ENCODE measurements around the gene STXBP3. TPM values are rescaled to one million over a fixed set of nuclear protein-coding genes. Genes with fewer than 3 reads are reported as not detected.

Gene STXBP3
- total RNA-seq, 1 experiment from 2014 or later = 34.1 TPM

- Histone ChIP-seq H4K91ac (ENCODE audit: insufficient read length, low read depth, low read length) (no peak overlapping the region), H4K8ac (replicated peaks; ENCODE audit: insufficient read length, low read depth, low read length) (no peak overlapping the region), H2AK5ac (ENCODE audit: insufficient read length, low read length) (no peak overlapping the region), H3K9me3 (ENCODE audit: control insufficient read depth, low read depth, low read length) (no peaks in the 10 kb centered on the region), H3K18ac (ENCODE audit: insufficient read length, low read depth, low read length) (no peak overlapping the region), H2AFZ (ENCODE audit: low read length) (no peak overlapping the region), H3K4ac (ENCODE audit: low read depth, low read length) (no peak overlapping the region), H3T11ph (ENCODE audit: low read length) (no peak overlapping the region), H2BK120ac (ENCODE audit: low read depth, low read length, poor library complexity, severe bottlenecking) (no peak overlapping the region), H4K20me1 (ENCODE audit: control insufficient read depth, insufficient read depth, insufficient read length) (no peaks in the 10 kb centered on the region), H3K27me3 (ENCODE audit: insufficient read depth, low read length) (no peaks in the 10 kb centered on the region), H3K23ac (ENCODE audit: insufficient read length, low read depth, low read length) (no peak overlapping the region), H3K9ac (ENCODE audit: extremely low read depth, insufficient read length, low read length) (no peak overlapping the region), H3K4me1 (ENCODE audit: insufficient read depth, low read length) (no peaks in the 10 kb centered on the region), H2BK5ac (ENCODE audit: insufficient read length, low read length) (no peak overlapping the region), H3K27ac (ENCODE audit: insufficient read length, low read depth, low read length) (no peak overlapping the region), H3K4me2 (ENCODE audit: insufficient read depth, insufficient read length, low read length) (no peak overlapping the region), H2BK12ac (ENCODE audit: insufficient read length, low read depth, low read length) (no peak overlapping the region), H3K23me2 (ENCODE audit: insufficient read length, low read depth, low read length, poor library complexity, severe bottlenecking) (no peaks in the 10 kb centered on the region), H4K5ac (ENCODE audit: insufficient read length, low read depth, low read length) (no peak overlapping the region), H3K79me1 (ENCODE audit: insufficient read depth, low read depth, low read length, poor library complexity, severe bottlenecking) (no peaks in the 10 kb centered on the region), H2BK20ac (ENCODE audit: low read depth, low read length, poor library complexity, severe bottlenecking) (no peak overlapping the region), H3K79me2 (ENCODE audit: insufficient read depth, low read length) (no peaks in the 10 kb centered on the region), H3K56ac (ENCODE audit: insufficient read length, low read depth, low read length) (no peak overlapping the region), H2BK15ac (ENCODE audit: low read depth, low read length) (no peak overlapping the region), H3K14ac (ENCODE audit: insufficient read depth, low read length) (no peak overlapping the region)
- peaks cover 0 to 3% of the 10 kb centered on the region in 2 experiments; a peak in 1 of 4 replicates for H3K4me1 Mint-ChIP-seq
- no CpG with 5 or more reads among the region's 4 CpGs for WGBS (ENCODE audit: extremely low coverage, insufficient read length, low lambda C conversion rate)
- H3K27me3 Mint-ChIP-seq (ENCODE audit: low read depth) = no peaks in the 10 kb centered on the region
- peaks cover 1 to 17% (median 4%) of the 10 kb centered on the region in 3 experiments; a peak in 3 of 7 replicates for H3K36me3 Mint-ChIP-seq (ENCODE audit: insufficient read depth in 1 of 3, low read depth in 3 of 3)
- H3K9me3 Mint-ChIP-seq = no peaks in the 10 kb centered on the region
- no peak for DNase-seq
- H3K4me3 Mint-ChIP-seq = no peak overlapping the region
- no peak for TF ChIP-seq CTCF (conservative IDR thresholded peaks at IDR 0.05)
- H3K27ac Mint-ChIP-seq = no peak overlapping the region
Observed at GRCh38 chr1:108808438-108808837, 62.0 kb downstream of the STXBP3 start.
